A549 (cell line): Measurements from ENCODE around the gene SSMEM1.
"Not testable (repeated sequence)": the region's sequence is repeated elsewhere in the genome, so short reads cannot be mapped to it uniquely, and the experiment has no call there.

Source experiments
- CTCF ChIP-seq: fragments of >200 bp; sonication (Bioruptor Twin); formaldehyde crosslinking; IDR thresholded peaks from 3 replicates; pipeline ENCODE4 v1.5.1; 2016
- REST ChIP-seq: fragments of 200-600 bp; sonication (generic); IDR thresholded peaks from 2 replicates; pipeline ENCODE4 v1.6.1; 2016; ENCODE audit warnings: antibody characterized with exemption, mild to moderate bottlenecking, moderate library complexity

DNA sequence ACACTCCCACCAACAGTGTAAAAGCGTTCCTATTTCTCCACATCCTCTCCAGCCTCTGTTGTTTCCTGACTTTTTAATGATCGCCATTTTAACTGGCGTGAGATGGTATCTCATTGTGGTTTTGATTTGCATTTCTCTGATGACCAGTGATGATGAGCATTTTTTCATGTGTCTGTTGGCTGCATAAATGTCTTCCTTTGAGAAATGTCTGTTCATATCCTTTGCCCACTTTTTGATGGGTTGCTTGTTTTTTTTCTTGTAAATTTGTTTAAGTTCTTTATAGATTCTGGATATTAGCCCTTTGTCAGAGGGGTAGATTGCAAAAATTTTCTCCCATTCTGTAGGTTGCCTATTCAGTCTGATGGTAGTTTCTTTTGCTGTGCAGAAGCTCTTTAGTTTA is 42.0 kb downstream of the SSMEM1 start:
- not testable (repeated sequence) for TF ChIP-seq CTCF, REST
